AG10803 (cell line): Measurements from ENCODE around the gene WNT5A.

ENCODE experiments used
- DNase-seq: peaks from one replicate; pipeline ENCODE4 v3.0.0; 2010; ENCODE audit warnings: low read depth
- H3K4me3 ChIP-seq: 2 replicates; pipeline ENCODE4 v1.5.1; 2011; ENCODE audit warnings: mild to moderate bottlenecking, low read length, control low read depth
- TF ChIP-seq, protein P1 (sequence below): conservative IDR thresholded peaks from 2 replicates; pipeline ENCODE4 v1.5.1; 2011; ENCODE audit warnings: mild to moderate bottlenecking, low read length, control low read depth, inconsistent platforms

Gene WNT5A

DNA sequence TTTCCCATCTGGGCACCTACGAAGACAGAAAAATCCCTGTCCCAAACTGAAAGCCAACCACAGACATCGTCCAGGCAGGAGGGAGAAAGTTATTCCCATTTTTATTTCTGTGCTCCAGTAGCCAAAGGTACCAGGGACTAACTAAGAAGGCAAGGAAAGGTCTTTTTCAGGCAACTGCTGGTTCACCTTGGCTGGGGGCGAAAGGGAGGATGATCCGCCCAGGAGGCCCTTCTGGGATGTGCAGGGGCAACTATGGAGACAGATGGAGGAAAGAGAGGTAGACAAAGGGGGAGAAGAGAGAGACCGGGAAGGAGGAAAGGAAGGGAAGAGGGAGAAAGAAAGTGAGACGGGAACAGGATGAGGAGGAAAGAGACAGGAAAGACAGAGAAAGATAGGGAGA, 13.3 kb downstream of the WNT5A start:
- H3K4me3 ChIP-seq, result no peak overlapping the region
- TF ChIP-seq, protein P1, sequence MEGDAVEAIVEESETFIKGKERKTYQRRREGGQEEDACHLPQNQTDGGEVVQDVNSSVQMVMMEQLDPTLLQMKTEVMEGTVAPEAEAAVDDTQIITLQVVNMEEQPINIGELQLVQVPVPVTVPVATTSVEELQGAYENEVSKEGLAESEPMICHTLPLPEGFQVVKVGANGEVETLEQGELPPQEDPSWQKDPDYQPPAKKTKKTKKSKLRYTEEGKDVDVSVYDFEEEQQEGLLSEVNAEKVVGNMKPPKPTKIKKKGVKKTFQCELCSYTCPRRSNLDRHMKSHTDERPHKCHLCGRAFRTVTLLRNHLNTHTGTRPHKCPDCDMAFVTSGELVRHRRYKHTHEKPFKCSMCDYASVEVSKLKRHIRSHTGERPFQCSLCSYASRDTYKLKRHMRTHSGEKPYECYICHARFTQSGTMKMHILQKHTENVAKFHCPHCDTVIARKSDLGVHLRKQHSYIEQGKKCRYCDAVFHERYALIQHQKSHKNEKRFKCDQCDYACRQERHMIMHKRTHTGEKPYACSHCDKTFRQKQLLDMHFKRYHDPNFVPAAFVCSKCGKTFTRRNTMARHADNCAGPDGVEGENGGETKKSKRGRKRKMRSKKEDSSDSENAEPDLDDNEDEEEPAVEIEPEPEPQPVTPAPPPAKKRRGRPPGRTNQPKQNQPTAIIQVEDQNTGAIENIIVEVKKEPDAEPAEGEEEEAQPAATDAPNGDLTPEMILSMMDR, result no peak
- DNase-seq, result no peak

DNA sequence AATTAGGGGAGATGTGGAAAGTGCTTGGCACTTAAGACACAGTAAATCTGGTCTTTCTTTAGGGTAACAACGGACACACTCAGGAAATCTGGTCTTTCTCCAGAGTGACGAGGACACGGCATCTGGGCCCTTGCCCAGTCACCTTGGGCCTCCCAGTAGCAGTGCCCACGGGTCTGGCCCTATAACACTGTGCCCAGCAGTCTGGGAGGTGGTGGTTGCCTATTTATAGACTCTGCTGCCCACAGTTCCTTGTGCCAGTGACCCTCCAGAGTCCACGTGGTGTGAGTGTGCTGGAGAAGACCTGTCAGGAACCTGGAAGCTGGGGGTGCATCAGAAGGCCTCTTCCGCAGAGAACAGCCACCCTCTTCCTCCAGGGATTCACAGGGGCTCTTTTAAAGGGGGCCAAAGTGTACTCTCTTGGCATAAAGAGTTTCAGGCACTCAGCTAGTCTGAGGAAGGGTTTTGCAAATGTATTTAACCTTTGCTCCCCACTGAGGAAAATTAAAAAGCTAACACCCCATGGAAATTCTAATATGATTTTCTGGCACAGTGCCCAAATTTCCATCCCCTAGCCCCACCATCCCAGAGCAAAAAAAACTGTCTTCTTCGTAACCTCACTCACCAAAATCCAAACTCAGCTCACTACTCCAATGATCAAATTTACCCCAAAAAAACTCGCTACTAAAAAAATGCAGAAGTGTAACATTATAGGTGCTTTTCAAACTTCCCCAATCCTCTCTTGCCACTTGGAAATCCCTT, 15.4 kb downstream of the WNT5A start:
- no peak for DNase-seq
- H3K4me3 ChIP-seq, result no peak overlapping the region
- TF ChIP-seq, protein P1, result no peak

DNA sequence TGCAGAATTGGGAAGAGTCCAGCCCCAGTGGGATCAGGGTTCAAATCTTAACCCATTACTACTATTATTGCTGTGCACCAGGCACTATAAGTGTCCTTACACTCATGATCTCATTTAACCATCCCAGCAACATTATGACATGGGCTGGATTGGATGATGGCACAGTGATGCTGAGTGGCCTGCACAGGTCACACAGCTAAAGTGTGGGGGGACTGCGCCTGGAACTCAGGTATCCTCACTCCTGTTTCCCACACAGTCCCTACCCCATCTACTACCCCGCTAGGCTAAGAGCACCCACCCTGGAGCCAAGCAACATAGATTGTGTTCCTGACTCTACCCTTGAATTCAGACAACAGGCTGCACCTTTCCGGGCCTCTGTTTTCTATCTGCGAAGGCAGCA, 16.0 kb downstream of the WNT5A start:
- H3K4me3 ChIP-seq, result no peak overlapping the region
- DNase-seq, result no peak
- TF ChIP-seq, protein P1, result no peak

DNA sequence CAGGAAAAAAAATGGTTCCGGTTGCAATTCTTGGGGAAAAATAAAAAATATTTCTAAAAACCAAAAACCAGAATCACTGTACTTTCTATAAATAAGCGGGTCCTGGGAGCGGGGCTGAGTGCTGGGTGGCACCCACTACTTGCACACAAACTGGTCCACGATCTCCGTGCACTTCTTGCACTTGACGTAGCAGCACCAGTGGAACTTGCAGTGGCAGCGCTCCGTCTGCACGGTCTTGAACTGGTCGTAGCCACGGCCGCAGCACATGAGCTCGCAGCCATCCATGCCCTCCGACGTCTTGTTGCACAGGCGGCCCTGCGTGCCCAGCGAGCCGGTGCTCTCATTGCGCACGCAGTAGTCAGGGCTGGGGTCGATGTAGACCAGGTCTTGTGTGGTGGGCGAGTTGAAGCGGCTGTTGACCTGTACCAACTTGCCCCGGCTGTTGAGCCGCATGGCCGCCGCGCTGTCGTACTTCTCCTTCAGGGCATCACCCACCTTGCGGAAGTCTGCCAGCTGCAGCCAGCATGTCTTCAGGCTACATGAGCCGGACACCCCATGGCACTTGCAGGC, 17.1 kb downstream of the WNT5A start:
- TF ChIP-seq, protein P1, result no peak

DNA sequence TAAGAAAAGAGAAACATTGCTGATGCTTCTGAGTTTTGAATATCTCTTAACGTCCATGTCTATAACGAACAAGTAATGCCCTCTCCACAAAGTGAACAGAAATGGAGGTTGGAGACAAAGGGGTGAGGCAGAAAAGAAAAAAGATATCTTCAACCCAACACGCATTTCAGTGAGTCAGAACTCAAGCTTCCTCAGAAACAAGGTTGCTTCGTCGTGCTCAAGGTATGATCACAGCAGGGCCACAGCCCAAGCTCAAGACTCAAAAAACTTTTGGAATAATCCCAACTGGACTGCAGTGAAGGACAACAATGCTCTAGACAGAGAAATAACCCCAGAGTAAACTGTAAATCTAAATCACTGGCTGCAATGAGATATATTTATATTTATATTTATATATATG, 18.9 kb downstream of the WNT5A start:
- H3K4me3 ChIP-seq, result no peak overlapping the region
- TF ChIP-seq, protein P1, result no peak
- peak; percentile 74 for DNase-seq

More for the DNA sequence above, 17.1 kb downstream of the WNT5A start:
- H3K4me3 ChIP-seq, result no peak overlapping the region
- no peak for DNase-seq

DNA sequence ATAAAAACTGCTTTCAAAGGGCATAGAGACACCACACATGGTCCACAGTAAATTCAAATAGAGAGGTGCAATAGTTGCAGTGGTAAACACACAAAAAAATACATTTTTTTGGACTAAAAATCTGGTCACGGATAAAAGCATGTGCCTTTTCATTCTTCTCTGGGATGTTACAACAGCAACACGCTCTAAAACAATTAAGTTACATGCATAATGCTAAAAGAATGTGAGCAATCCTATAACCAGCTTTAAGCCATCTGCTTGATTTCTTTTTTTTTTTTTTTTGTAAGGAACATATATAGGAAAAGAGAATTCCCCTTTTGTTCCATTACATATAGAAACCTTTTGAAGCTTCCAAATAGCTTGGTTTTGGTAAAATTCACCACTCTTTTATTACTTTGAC, 20.0 kb downstream of the WNT5A start:
- DNase-seq, result peak; percentile 91

More for the DNA sequence above, 20.0 kb downstream of the WNT5A start:
- no peak overlapping the region for H3K4me3 ChIP-seq
- TF ChIP-seq, protein P1, result no peak
